Stimulated activated CD4-positive, alpha-beta T cell treated with anti-CD3 and anti-CD28 coated beads, Interleukin-4, amount 100 ng/mL, for 48 hours (primary cell): Measurements from ENCODE around the gene CRB3.
"Not testable (repeated sequence)": the region's sequence is repeated elsewhere in the genome, so short reads cannot be mapped to it uniquely, and the experiment has no call there.

Experiments
- DNase-seq, 2 donors: peaks; one replicate each; pipeline ENCODE4 v3.0.0-alpha.2; 2020; ENCODE audit warnings: low read depth in 2 of 2

The CRB3 gene

DNA sequence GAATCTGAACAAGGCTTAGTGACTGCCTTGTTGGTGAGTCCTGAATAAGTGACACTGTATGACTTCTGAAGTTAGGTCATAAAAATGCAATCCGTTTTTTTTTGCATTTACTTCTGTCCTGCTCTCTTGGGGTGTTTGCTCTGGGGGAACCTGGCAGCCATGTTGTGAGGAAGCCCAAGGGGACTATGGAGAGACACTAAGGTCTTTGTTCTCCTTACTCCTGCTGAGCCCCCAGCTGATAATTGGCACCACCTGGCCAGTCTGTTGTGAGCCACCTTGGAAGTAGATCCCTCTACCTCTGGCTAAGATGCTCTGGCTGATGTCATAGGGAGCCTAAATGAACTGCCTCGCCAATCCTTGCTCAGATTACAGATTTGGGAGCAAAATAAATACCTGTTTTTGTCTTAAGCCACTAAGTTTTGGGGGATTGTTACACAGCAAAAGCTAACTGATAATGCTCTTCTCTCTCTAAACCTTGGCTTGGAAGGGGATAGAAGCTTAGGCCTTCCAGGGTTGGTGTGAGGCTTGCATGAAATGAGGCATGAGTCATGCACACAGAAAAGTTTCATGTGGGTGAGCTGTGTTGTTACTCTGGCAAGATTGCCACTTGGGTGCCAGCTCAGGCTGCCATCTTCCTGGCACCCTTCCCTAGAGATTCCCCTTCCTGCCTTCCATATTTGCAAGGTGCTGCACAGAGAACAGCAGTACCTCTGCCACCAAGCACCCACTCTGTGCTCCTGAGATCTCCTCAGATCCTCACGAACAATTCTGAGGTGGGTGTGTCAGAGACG lies 27.9 kb downstream of the CRB3 start:
- DNase-seq = no peak

DNA sequence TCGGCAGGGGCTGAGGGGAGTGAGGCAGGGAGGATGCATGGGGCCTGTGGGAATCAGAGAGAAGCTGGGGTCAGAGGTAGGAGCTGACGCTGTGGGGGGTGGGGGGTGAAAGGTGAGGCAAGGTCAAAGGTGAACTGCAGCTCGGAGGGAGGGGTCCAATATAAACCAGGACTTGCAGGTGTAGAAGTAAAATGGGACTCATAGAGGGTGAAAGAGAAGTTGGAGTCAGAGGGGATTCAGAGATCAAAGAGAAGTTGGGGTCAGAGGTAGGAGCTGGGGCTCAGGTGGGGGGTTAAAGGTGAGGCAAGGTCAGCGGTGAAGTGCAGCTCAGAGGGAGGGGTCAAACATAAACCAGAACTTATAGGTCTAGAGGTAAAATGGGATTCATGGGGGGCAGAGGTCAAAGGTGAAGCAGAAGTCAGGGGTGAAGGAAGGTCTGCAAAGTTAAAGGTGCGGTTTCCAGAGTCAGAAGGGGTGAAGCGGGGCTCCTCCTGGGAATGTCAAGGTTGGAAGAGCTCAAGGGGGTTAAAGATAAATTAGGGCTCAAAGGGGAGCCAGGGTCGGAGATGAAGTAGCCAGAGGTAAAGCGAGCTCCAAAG lies 30.5 kb downstream of the CRB3 start:
- DNase-seq = no peak

DNA sequence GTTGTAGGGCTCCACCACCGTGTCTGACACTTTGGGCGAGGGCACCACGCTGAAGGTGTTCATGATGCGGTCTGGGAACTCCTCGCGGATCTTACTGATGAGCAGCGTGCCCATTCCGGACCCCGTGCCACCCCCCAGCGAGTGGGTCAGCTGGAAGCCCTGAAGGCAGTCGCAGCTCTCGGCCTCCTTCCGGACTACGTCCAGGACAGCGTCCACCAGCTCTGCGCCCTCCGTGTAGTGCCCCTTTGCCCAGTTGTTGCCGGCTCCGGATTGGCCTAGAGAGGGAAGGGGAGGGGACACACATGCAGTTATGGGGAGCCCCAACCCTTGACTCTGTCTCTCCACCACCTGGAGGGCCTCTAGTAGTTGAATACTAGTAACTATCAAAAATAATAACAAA lies 31.9 kb downstream of the CRB3 start:
- no peak for DNase-seq

DNA sequence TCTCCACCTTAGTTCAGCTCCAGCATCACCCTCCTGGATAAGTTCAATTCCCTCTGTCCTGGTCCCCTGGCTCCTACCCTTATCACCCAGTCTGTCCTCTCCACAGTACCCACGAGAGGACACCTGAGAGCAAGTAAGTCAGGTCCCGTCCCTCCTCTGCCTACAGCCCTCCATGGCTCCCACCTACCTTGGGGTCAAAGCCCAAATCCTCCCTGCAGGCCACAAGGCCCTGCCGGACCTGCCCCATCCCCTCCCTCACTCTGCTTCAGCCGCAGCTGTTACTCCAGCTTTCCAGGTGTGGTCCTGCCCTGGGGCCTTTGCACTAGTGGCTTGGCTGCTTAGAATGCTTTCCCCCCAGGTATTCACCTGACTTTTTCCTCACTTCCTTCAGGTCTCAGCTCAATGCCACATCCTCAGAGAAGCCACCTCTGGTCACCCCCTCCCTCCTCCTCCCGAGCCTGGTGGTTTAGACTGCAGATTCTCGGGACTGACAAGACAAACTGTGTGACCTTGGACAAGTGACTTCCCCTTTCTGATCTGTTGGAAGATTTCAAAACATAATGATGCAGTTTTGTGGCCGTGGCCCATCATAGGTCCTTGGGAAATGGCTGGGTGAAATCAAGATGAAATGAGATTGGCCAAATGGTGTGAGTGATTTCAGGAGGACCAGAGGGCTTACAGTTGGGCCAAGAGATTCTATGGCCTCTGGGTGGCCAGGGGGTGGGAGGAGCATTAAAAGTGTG lies 34.4 kb downstream of the CRB3 start:
- DNase-seq = no peak

DNA sequence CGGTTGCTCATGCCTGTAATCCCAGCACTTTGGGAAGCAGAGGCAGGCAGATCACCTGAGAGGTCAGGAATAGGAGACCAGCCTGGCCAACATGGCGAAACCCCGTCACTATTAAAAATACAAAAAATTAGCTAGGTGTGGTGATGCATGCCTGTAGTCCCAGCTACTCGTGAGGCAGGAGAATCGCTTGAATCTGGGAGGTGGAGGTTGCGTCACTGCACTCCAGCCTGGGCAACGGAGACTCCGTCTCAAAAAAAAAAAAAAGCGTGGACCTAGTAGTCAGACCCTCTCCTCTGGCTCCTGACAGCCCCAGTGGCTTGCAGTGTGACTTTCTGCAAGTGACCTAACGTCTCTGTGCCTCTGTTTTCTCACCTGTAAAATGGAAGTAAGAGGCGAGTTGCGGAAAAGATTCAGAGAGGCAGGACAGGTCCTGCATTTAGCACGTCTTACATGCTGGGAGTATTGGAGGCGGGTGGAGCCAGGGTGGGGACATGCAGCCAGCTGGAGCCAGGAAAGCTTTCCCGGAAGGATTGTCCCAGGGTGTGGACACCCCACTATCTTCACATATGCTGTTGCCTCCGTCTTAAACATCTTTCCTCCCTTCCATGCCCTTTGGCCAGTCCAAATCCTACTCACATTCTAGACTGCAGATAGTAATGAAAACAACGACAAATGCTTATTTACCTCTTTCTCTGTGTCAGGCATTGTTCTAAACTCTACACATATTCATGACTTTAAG lies 35.1 kb downstream of the CRB3 start:
- no peak for DNase-seq

DNA sequence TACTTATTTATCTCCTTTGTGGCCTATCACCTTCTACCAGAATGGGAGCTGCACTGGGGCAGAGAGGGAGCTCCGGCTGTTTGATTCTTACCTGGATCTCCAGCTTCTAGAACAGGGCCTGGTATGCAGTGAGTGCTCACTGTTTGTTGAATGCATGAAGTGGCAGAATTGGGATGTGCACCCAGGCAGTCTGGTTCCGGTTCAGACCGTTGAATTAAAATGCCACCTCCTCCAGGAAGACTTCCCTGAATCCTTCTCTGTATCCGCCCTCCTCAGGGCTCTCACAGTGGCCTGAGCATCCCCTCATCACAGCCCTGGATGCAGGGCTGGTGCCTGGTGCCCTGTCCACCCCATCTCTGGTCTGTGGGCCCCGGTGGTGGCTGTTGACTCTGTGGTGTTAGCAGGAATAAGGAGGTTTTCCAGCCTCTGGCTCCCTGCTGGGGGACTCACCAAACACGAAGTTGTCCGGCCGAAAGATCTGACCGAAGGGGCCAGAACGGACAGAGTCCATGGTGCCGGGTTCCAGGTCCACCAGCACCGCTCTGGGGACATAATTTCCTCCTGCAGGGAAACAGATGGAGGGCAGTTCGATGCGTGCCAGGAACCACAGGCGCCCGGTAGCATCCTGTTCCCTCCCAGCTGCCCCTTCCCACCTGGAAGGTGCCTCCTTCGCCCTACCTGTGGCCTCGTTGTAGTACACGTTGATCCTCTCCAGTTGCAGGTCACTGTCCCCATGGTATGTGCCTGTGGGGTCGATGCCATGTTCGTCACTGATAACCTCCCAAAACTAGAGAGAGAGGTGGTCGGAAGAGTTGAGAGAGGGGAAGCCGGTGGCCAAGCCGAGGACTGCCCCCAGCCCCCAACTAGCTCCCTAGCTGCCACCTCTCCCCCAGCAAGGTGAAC lies 37.0 kb downstream of the CRB3 start:
- DNase-seq = no peak

DNA sequence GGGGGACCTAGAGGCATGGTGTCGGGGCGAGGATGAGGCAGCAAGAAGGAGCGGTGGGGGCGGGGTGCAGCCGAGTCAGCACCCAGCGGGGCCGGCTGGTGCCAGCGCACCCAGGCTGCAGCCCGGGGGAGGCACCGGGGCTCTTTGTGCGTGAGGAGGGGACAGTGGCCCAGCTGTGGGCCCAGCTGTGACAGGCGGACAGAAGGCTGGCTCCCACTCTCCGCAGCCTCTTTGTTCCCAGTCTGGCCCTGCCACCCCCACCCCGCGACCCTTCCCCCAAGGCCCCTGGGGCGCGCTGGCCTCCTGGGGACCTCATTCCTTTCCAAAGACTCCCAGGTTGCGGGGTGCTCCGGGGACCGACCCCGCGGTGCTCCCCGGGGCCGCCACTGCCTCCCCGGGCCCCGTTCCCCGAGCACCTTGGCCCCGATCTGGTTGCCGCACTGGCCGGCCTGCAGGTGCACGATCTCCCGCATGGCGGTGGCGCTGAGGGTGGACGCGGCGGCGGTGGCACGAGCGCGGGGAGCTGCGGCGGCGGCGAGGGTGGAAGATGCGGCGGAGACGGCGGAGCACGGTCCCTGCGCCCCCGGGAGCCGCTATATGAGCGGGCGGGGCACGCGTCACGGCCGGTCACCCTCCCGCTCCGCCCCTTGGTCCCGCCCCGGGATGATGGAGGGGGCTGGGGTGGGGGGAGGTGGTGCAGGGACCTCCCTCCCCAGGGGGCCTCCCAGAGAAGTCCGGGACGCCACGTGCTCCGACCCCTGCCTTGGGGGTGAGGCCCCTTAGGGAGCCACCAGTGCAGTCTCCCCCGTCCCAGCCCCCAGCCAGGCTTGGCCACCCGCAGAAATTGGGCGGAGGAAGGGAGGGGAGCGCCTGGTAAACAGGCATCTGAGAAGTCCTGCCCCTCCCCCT lies 37.9 kb downstream of the CRB3 start, which contains the start of gene TUBB4A:
TSS of gene TUBB4A (minus strand) at position 570 of the 909 bp plus-strand sequence. CDS start at position 473, 97 bp downstream.
- no peak for DNase-seq

DNA sequence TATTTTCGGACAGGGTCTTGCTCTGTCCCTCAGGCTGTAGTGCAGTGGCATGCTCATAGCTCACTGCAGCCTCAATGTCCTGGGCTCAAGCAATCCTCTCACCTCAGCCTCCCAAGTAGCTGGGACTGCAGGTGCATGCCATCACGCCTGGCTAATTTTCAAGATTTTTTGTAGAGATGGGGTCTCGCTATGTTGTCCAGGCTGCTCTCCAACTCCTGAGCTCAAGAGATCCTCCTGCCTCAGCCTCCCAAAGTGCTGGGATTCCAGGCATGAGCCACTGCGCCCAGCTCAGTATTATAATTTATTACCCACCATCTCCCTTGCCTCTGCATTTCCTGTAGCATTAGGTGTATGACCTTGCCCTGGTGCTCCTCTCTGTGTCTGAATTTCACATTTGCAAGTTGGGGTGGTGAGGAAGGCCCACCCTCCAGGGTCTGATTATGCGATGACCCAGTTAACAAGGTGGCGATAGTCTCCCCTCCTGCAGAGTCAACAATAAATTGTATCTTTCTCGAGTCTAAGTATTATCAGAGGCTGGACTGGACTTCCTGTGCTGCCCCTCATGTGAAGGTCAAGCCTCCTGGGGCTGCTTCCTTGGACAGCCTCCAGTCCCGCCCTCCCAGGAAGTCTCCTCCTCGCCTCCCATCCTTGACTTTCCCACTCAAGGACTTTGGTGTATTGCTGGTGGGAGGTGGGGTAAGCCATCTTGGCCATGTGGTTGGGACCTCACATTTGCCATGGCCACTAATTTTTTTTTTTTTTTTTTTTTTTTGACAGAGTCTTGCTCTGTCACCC lies 39.5 kb downstream of the CRB3 start:
- DNase-seq = no peak

DNA sequence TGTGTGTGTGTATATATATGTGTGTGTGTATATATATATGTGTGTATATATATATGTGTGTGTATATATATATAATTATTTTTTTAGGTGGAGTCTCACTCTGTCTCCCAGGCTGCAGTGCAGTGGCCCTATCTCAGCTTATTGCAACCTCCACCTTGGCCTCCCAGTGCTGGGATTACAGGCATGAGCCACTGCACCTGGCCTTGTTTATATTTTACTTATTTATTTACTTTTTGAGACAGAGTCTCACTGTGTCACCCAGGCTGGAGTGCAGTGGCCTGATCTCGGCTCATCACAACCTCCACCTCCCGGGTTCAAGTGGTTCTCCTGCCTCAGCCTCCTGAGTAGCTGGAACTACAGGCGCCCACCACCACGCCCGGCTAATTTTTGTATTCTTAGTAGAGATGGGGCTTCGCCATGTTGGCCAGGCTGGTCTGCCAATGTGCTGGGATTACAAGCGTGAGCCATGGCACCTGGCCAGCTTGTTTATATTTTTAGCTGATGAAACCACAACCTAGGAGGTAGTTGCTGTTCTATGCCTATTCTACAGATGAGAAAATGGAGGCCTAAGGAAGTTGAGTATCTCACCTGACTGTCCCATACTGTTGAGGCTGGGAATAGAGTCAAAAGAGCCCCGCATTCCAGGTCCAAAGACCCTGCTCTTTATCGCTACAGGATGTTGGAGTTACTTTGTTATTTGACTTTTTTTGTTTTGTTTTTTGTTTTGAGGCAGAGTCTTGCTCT lies 44.1 kb downstream of the CRB3 start:
- DNase-seq = not testable (repeated sequence)

DNA sequence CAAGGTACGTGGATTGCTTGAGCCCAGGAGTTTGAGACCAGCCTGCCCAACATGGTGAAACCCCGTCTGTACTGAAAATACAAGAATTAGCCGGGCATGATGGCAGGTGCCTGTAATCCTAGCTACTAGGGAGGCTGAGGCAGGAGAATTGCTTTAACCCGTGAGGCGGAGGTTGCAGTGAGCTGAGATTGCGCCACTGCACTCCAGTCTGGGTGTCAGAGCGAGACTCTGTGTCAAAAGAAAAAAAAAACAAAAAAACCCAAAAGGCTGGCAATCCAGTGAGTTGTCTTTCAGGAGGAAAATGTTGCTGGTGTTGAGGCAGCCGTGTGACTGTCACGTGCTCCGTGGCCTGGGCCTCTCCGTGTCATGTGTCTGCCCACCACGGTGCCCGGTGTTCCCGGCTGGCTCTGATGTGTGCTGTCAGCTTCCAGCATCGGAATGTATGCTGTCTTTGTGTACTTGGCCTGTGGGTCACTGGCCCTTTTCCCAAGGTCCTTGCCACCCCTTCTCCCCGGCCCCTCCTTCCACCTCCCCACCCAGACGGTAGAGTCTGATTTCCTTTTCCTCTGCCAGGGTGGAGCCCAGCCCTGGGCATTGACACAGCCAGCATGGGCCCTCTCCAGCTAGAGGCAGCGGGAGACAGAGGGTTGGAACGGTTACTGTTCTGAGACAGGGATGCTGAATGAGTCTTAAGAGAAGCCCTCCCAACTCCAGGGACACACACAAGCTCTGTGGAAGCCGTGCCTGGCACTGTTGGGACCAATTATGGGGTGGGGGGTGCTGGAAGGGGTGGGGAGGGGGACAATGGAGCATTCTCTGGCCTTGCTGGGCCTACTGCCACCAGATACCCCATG lies 45.3 kb downstream of the CRB3 start:
- no peak for DNase-seq

DNA sequence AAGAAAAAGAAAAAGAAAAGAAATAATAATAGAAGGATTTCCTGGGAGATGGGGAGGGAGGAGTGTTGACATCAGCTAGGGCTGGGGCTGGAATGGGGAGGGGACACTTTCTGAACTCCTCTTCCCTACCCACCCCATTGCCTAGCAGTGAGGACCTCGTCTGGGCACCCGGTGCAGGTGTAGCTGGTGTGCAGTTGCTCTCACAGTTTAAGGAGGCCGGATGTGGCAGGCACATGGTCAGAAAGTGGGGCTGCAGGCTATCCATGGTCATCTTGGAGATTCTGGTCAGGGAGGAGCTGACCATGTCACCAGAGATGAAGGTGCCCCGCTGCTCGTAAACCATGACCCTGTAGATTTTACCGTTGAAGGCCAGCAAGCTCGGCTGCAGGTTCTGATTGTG lies 46.5 kb downstream of the CRB3 start:
- DNase-seq = no peak

DNA sequence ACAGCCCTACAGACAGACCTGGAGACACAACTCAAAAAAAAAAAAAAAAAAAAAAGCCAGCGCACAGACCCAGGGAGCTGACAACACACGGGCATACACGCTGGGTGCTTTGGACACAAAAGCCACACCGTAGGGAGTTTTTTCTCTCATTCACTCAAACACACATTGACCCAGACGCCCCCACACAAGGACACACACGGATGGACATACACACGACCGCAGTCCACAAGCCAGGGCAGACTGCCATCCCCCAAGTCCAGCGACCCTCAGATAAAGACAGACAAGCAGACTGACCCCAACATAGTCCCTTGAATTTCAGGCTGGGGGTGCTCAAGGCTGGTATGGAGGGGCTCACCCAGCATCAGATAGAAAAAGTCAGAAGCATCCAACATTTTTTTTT lies 50.0 kb downstream of the CRB3 start:
- DNase-seq = no peak

DNA sequence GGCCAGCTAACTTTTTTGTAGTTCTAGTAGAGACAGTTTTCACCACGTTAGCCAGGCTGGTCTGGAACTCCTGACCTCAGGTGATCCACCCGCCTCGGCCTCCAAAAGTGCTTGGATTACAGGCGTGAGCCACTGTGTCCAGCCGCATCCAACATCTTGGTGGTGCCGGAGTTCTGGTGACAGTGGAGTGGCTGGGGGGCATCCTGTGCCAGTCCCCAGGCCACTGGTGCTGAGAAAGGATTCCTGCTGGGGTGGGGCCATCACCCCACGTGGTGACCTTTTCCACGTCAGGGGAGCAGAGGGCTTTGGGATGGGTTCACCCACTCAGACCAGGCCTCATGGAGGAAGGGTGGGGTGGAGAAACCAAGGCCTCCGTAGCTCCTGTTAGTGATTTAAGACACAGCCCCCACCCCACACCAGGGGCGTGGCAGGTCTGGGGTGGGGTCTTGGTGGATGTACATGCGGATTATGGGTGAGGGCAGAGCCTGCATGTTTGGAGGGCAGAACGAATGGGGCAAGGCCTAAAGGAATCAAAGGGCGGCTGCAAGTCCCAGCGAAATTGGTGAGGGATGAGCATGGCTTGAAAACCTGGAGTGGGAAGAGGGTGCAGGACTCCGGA lies 51.0 kb downstream of the CRB3 start:
- no peak for DNase-seq

DNA sequence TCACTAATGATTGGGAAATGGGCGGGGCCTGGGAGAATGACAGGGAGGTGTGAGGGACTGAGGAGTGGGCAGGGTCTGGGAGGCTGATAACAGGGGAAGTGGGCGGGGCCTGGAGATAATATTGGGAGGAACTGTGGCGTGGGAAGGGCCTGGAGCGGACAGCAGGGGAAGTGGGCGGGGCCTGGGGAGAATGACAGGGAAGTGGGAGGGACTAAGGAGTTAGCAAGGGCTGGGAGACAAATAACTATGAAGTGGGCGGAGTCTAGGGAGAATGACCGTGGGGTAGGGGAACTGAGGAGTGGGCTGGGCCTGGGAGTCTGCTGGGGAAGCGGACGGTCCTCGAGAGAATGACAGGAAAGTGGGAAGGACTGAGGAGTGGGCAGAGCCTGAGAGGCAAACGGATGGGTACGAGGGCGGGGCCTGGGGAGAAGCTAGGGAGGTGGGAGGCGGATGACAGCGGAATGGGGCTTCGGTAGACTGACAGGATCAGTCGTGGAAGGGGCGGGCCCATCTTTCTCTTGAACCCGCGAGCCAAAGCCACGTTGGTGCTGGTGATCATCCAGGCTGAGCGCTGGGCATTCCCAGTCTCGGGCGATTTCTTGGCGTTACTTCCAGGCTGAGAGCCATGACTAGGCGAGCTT lies 52.1 kb downstream of the CRB3 start:
- peak; percentile 66 to 74 for DNase-seq
